Ishikawa (cell line): ENCODE data around the gene MAGI2.

Source experiments
- CEBPB ChIP-seq: IDR thresholded peaks from 2 replicates; pipeline ENCODE4 v1.6.1; 2012
- CREB1 ChIP-seq: IDR thresholded peaks from 2 replicates; pipeline ENCODE4 v1.6.1; 2012; ENCODE audit warnings: low read depth
- EGR1 ChIP-seq: IDR thresholded peaks from 2 replicates; pipeline ENCODE4 v1.6.1; 2012
- EP300 ChIP-seq: IDR thresholded peaks from 2 replicates; pipeline ENCODE4 v1.6.1; 2012; ENCODE audit warnings: borderline replicate concordance
- FOXM1 ChIP-seq: IDR thresholded peaks from 2 replicates; pipeline ENCODE4 v1.6.1; 2012; ENCODE audit warnings: low read depth, borderline replicate concordance
- NFIC ChIP-seq: IDR thresholded peaks from 2 replicates; pipeline ENCODE4 v1.6.1; 2012
- RAD21 ChIP-seq: IDR thresholded peaks from 2 replicates; pipeline ENCODE4 v1.6.1; 2012; ENCODE audit warnings: low read depth
- TAF1 ChIP-seq: IDR thresholded peaks from 2 replicates; pipeline ENCODE4 v1.6.1; 2012; ENCODE audit warnings: low read depth, mild to moderate bottlenecking
- TCF12 ChIP-seq: IDR thresholded peaks from 2 replicates; pipeline ENCODE4 v1.6.1; 2012; ENCODE audit warnings: low read depth
- TEAD4 ChIP-seq: IDR thresholded peaks from 2 replicates; pipeline ENCODE4 v1.6.1; 2012
- YY1 ChIP-seq: IDR thresholded peaks from 2 replicates; pipeline ENCODE4 v1.6.1; 2012; ENCODE audit warnings: low read depth
- ZBTB7A ChIP-seq: IDR thresholded peaks from 2 replicates; pipeline ENCODE4 v1.6.1; 2012; ENCODE audit warnings: low read depth
- TF ChIP-seq, protein P1 (sequence below): IDR thresholded peaks from 2 replicates; pipeline ENCODE4 v1.6.1; 2012
- TF ChIP-seq, protein P2 (sequence below): IDR thresholded peaks from 2 replicates; pipeline ENCODE4 v1.6.1; 2012
- TF ChIP-seq, protein P3 (sequence below): IDR thresholded peaks from 2 replicates; pipeline ENCODE4 v1.6.1; 2012; ENCODE audit warnings: low read depth, mild to moderate bottlenecking

Gene MAGI2

DNA sequence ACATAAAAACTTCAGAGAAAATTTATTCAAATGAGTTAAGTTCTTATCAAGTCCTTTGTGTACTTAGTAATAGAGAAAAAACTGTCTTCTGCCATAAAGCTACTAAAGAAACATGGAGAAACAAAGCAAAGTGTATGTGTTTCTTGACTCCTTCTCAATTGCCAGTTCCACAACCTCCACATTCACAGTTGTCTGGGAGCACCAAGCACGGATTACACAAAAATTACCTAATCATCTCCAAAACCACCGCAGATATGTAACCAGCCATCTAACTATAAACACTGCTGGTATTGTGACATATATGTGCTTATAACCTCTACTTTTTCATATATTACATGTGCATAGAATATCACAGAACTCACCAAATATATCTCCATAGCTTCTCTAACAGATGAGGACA lies 23.1 kb downstream of the MAGI2 start:
- TF ChIP-seq TAF1 (no peak), YY1 (no peak), EP300 (no peak), TEAD4 (no peak), FOXM1 (no peak), CREB1 (no peak), EGR1 (no peak), RAD21 (no peak), ZBTB7A (no peak), NFIC (no peak), CEBPB (no peak), TCF12 (no peak)
- TF ChIP-seq, protein P1, sequence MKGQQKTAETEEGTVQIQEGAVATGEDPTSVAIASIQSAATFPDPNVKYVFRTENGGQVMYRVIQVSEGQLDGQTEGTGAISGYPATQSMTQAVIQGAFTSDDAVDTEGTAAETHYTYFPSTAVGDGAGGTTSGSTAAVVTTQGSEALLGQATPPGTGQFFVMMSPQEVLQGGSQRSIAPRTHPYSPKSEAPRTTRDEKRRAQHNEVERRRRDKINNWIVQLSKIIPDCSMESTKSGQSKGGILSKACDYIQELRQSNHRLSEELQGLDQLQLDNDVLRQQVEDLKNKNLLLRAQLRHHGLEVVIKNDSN = no peak
- TF ChIP-seq, protein P2, sequence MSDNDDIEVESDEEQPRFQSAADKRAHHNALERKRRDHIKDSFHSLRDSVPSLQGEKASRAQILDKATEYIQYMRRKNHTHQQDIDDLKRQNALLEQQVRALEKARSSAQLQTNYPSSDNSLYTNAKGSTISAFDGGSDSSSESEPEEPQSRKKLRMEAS = no peak
- TF ChIP-seq, protein P3, sequence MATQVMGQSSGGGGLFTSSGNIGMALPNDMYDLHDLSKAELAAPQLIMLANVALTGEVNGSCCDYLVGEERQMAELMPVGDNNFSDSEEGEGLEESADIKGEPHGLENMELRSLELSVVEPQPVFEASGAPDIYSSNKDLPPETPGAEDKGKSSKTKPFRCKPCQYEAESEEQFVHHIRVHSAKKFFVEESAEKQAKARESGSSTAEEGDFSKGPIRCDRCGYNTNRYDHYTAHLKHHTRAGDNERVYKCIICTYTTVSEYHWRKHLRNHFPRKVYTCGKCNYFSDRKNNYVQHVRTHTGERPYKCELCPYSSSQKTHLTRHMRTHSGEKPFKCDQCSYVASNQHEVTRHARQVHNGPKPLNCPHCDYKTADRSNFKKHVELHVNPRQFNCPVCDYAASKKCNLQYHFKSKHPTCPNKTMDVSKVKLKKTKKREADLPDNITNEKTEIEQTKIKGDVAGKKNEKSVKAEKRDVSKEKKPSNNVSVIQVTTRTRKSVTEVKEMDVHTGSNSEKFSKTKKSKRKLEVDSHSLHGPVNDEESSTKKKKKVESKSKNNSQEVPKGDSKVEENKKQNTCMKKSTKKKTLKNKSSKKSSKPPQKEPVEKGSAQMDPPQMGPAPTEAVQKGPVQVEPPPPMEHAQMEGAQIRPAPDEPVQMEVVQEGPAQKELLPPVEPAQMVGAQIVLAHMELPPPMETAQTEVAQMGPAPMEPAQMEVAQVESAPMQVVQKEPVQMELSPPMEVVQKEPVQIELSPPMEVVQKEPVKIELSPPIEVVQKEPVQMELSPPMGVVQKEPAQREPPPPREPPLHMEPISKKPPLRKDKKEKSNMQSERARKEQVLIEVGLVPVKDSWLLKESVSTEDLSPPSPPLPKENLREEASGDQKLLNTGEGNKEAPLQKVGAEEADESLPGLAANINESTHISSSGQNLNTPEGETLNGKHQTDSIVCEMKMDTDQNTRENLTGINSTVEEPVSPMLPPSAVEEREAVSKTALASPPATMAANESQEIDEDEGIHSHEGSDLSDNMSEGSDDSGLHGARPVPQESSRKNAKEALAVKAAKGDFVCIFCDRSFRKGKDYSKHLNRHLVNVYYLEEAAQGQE = no peak

DNA sequence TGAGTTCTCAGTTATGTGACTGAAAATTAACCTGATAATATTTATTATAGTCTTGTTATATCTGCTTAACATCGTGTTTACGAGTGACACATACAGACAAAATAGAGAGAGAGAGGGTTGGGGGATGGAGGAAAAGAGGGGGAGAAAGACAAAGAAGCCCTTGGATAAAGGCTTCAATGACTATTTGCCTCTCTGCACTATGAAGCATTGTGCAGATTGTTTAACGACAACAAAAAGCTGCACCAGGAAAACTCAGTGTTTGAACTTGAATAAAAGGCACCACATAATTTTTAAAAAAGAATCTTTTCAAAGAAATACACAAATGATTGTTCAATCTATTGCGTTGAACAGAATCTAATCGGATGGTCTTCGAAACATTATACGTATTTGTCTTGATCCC lies 27.8 kb downstream of the MAGI2 start:
- no peak for TF ChIP-seq RAD21
- TF ChIP-seq TEAD4 = no peak
- TF ChIP-seq, protein P3 = no peak
- no peak for TF ChIP-seq NFIC
- TF ChIP-seq CEBPB = no peak
- no peak for TF ChIP-seq CREB1
- TF ChIP-seq, protein P2 = no peak
- no peak for TF ChIP-seq TAF1
- TF ChIP-seq YY1 = no peak
- TF ChIP-seq, protein P1 = no peak
- no peak for TF ChIP-seq EGR1
- TF ChIP-seq TCF12 = no peak
- no peak for TF ChIP-seq ZBTB7A

DNA sequence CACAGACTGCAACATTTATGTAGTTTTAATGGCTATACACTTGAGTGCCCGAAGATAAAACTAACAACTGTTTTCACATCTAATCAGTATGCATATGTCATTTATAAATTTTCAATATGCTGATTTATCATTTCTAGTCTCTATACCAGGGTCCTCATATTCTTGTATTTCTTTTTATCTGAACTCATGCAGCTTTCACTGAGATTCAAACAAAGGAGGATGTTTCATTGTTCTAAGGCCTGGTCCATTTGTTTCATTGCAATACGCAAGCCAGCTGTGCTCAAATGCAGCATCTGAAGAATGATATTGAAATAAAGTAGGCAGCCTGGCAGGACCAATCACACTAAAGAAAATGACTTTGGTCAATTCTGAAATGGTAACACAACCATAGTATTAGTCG lies 31.7 kb downstream of the MAGI2 start:
- TF ChIP-seq CEBPB = no peak
- TF ChIP-seq TAF1 = no peak
- no peak for TF ChIP-seq NFIC
- TF ChIP-seq, protein P3 = no peak
- no peak for TF ChIP-seq ZBTB7A
- no peak for TF ChIP-seq YY1
- TF ChIP-seq CREB1 = no peak
- TF ChIP-seq EGR1 = no peak
- no peak for TF ChIP-seq TEAD4
- TF ChIP-seq EP300 = no peak
- TF ChIP-seq FOXM1 = no peak
- TF ChIP-seq, protein P1 = no peak
- TF ChIP-seq, protein P2 = no peak
- no peak for TF ChIP-seq RAD21
- no peak for TF ChIP-seq TCF12

DNA sequence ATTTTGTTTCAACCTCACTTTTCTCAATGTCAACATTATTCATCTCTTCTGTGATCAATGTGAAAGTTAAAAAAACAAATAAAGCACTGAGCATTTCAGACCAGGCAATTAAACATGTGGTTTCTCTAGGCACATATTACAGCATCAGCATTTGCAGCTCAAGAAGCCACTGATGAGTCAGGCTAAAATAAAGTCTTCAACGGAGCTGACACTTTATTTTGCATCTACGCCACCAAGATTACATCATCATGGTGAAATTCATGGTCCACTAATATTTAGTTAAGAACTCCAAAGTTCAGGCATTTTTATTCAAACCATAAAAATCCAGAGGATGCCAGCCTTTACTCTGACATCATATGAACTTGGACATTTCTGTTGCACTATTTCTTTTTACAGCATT lies 33.0 kb downstream of the MAGI2 start:
- TF ChIP-seq FOXM1 (no peak), TCF12 (no peak), NFIC (no peak)
- TF ChIP-seq, protein P1 = no peak
